GM19463 (cell line): ENCODE data around the gene HP1BP3.
"Not testable (repeated sequence)": the region's sequence is repeated elsewhere in the genome, so short reads cannot be mapped to it uniquely, and the experiment has no call there.

Source experiments
- ATAC-seq: cut with Tn5 transposase; IDR thresholded peaks from one replicate; pipeline ENCODE4 v1.9.1; 2021; ENCODE audit warnings: mild to moderate bottlenecking, moderate library complexity; ENCODE audit not compliant: unreplicated experiment

The HP1BP3 gene, protein sequence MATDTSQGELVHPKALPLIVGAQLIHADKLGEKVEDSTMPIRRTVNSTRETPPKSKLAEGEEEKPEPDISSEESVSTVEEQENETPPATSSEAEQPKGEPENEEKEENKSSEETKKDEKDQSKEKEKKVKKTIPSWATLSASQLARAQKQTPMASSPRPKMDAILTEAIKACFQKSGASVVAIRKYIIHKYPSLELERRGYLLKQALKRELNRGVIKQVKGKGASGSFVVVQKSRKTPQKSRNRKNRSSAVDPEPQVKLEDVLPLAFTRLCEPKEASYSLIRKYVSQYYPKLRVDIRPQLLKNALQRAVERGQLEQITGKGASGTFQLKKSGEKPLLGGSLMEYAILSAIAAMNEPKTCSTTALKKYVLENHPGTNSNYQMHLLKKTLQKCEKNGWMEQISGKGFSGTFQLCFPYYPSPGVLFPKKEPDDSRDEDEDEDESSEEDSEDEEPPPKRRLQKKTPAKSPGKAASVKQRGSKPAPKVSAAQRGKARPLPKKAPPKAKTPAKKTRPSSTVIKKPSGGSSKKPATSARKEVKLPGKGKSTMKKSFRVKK

DNA sequence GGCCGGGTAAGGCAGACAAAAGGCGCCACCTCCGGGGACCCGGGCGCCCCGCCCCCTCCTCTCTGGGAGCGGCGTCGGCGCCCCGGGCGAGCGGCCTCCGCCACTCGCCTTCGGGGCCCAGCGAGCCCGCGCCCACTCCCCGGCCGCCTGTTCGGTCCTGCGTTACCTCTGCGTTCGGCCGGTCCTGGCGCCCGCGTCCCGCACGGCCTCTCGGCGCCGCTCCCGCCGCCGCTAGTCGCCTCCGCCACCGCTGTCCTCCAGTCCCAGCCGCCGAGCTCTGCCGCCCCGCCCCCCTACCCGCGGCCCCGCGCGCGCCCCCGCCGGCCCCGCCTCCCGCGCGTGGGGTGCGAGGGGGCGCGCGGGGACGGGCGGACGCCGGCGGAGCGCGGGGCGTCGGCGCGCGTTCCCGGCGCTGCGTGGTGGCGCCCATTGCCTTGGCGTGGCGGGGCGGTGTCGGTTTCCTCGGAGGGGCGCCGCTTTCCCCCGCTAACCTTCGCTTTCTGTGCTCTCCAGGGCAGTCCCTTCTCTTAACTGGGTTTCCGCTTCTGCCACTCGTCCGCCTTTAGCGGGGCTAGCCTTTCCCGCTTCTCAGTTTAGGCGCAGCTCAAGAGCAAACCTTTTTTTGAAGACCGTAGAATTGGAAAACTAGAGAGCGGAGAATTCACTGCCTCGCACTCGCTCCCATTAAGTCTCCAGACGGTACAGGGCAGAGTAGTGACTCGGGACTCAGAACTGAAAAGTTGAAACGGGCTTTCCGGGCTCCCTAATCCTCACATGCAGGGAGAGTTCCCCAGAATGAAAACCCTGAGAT is at the start of gene HP1BP3:
HP1BP3 (minus strand) TSS at position 279 of the 811 bp plus-strand sequence. CDS start 6,867 bp downstream, outside the sequence.
- peak; percentile 38 for ATAC-seq

DNA sequence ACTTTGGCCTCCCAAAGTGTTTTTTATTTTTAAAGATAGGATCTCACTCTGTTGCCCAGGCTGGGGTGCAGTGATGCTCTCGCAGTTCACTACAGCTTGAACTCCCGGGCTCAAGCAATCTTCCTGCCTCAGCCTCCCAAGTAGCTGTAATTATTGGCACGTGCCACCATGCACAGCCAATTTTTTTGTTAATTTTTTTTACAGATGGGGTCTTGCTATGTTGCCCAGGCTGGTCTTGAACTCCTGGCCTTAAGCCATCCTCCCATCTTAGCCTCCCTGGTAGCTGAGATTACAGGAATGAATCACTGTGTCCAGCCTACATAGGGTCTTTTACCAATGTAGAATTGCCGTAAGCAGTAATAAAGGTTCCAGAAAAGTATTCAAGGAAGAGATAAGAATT is 49.1 kb upstream of the HP1BP3 start:
- ATAC-seq, result no peak

DNA sequence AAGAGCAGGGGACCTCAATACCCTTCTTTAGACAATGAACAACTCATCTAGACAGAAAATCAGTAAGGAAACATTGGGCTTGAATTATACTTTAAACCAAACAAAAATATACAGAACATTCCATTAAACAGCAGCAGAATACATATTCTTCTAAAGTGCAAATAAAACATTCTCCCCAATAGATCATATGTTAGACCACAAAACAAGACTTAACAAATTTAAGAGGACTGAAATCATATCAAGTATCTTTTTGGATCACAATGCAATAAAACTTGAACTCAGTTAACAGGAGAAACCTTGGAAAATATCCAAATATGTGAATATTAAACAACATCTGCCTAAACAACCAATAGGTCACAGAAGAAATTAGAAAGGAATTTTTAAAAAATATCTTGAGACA is 47.7 kb upstream of the HP1BP3 start:
- no peak for ATAC-seq

DNA sequence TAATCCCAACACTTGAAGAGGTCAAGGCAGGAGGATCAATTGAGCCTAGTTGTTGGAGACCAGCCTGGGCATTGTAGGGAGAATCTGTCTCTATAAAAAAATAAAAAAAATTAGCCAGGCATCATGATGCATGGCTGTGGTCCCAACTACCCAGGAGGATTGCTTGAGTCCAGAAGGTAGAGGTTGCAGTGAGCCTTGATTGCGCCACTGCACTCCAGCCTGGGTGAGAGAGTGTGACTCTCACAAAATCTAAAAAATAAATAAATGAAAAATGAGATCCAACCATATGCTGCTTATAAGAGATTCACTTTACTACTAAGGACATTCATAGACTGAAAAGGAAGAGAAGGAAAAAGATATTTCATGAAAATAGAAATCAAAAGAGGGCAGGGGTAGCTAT is 47.1 kb upstream of the HP1BP3 start:
- no peak for ATAC-seq

DNA sequence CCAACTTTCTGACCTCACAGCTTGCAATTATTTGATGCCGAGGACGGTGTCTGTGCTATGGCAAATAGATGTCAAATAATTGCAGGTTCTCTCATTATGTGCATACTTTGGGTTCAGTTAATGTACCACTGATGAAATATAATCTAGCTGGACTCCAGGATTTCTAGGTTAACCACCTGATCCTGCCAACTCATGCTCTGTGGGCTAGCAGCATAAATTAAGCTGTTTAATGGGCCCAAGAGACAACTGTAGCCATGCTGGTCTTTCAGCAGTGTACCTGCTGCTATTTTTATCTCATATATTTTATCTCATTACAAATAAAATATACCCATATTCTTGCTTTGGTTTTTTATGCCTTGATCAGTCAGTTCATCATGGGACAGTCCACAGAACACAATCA is 43.3 kb upstream of the HP1BP3 start:
- no peak for ATAC-seq

- no peak for ATAC-seq
These were observed 42.8 kb upstream of the HP1BP3 start for GRCh38 chr1:20829946-20830345.

- ATAC-seq, result no peak
These were observed 42.4 kb upstream of the HP1BP3 start for GRCh38 chr1:20829531-20829930.

GRCh38 chr1:20823845-20824244 is 36.7 kb upstream of the HP1BP3 start:
- ATAC-seq, result no peak

- no peak for ATAC-seq
These were observed 34.4 kb upstream of the HP1BP3 start for GRCh38 chr1:20821466-20821865.

DNA sequence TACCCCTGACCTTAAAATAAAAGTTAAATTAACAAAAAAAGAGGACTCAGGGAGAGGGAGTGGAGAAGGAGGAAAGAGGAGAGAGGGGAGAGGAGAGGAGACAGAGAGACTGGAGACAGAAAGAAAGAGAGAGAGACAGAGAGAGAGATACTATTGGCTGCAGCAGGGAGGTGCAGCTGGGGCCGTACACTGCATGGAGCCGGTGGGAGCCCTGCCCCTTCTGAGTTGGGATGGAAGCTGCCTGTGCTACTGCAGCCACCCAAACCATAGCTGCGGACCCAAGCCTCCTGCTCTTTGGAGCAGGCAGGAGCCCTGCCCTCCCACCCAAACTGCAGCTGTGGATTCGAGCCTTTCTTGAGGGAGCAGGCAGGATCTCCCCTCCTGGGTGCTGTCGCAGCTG is 32.7 kb upstream of the HP1BP3 start:
- no peak for ATAC-seq

DNA sequence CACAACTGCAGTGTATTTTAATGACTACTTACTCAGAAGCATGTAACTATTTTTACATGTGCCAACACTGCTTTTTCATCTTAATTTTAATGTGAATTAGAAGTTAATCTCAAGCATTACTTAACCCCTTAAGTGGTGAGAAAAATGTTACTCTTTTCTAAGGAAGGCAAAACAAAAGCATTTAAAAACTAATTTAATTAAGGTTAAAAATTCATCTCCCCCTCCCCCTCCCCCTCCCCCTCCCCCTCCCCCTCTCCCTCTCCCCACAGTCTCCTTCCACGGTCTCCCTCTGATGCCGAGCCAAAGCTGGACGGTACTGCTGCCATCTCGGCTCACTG is 27.4 kb upstream of the HP1BP3 start:
- ATAC-seq, result no peak

- no peak for ATAC-seq
These were observed 24.8 kb upstream of the HP1BP3 start for GRCh38 chr1:20811916-20812315.

- ATAC-seq, result no peak
These were observed 6.1 kb upstream of the HP1BP3 start for GRCh38 chr1:20793236-20793635.

GRCh38 chr1:20792196-20792595 is 5.1 kb upstream of the HP1BP3 start:
- no peak for ATAC-seq

GRCh38 chr1:20790785-20791184 is 3.7 kb upstream of the HP1BP3 start:
- ATAC-seq, result no peak

- not testable (repeated sequence) for ATAC-seq
These were observed 2.5 kb upstream of the HP1BP3 start for GRCh38 chr1:20789598-20789997.

DNA sequence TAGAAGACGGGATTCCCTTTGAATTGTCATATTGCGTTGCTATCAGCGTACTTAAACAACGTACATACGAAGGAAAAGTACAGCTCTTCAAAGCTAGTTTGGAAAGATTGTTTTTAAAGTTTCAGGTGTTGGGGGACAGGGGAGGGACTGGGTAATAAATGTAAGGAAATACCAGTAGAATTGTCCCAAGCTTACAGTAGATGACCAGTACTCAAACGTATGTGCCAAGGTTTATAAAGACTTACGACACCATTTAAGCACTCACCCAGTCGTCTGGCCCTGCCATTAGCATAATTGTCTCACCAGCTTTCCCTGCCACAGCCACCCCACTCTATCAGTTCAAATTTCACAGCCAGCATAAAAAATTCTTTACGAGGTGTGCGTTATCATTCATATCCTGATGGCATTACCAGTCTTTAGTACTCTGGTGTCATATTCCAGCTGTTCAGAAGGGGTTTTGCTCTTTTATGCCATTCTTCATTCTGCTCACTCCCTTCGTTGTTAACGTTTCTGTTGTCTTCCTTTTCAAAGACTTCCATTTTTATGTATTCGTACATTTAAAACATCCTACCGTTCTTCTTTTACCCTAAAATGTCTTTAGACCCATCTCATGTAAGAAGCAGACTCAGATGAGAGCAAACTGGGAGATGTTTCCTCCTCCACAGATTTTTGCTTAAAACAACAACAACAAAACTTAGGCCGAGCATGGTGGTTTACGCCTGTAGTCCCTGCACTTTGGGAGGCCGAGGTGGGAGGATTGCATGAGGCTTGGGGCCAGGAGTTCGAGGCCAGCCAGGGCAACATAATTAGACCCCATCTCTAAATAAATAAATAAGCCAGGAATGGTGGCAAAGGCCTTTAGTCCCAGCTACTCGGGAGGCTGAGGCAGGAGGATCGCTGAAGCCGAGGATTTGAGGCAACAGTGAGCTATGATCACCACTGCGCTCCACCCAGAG is 1.0 kb upstream of the HP1BP3 start:
- ATAC-seq, result no peak

- peak; percentile 84 for ATAC-seq
These were observed 666 bp downstream of the HP1BP3 start for GRCh38 chr1:20786253-20787028.

- no peak for ATAC-seq
These were observed 1.2 kb downstream of the HP1BP3 start for GRCh38 chr1:20785907-20786252.

- no peak for ATAC-seq
These were observed 11.4 kb downstream of the HP1BP3 start for GRCh38 chr1:20775700-20776099.
